T-helper 1 cell (primary cell): Measurements from ENCODE around the gene PELO.

ENCODE experiments used
- DNase-seq, 5 donors: peaks; one replicate each; pipeline ENCODE4 v3.0.0-alpha.2; 2012 to 2020
- total RNA-seq, 4 donors: gene quantifications; one replicate each; lab custom pipeline; 2026; lab: John Stamatoyannopoulos, UW

The PELO gene, protein sequence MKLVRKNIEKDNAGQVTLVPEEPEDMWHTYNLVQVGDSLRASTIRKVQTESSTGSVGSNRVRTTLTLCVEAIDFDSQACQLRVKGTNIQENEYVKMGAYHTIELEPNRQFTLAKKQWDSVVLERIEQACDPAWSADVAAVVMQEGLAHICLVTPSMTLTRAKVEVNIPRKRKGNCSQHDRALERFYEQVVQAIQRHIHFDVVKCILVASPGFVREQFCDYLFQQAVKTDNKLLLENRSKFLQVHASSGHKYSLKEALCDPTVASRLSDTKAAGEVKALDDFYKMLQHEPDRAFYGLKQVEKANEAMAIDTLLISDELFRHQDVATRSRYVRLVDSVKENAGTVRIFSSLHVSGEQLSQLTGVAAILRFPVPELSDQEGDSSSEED
- 10.2 to 21.2 (median 15.7) reads per million in 4 donors for total RNA-seq

DNA sequence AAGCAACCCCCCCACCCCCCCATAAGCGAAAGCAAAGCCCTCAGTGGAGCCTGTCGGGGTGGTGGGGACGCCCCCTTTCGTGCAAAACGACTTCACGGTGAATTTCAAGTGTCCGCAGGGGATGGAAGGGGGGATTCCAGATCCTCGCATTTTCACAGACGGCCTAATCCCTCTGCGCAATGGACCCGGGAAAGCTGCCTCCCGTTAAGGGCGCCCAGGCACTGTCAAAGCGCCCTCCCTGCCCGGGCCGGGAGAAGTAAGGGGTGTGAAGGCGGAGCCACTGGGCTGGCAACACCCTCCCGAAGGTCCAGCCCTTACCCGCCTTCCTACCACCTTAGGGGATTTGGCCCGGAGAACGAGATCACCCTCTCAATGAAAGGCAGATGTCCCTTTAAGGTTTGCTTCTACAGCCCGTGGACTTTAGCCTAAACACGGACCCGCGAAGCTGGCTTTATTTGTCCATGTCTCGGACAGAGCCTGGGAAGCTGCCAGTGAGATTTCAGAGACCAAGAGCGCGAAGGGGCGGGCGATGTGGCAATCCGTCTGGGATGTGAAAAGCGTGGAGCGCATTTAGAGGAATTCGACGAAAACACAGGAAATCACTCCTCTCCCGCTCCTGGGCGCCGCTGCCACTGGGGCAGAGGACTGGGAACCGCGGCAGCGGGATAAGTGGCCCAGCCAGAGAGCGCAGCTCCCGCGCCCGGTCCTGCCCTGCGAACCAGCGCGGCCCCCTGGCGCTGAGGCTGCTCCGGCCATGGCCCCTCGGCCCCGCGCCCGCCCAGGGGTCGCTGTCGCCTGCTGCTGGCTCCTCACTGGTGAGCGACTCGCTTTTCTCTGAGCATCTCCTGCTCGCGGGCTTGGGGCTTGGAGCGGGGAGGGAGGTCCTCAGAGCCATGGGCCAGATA is at the start of gene PELO, which contains the start of gene ITGA1:
Gene PELO, plus strand, starts transcription at position 317 of the 905 bp plus-strand sequence. CDS start 12,479 bp downstream, outside the sequence.
Gene ITGA1, plus strand, starts transcription at position 317 of the 905 bp plus-strand sequence. Its CDS starts 438 bp downstream, at position 755.
- DNase-seq, result peak; percentile 21 to 34 (median 30)

DNA sequence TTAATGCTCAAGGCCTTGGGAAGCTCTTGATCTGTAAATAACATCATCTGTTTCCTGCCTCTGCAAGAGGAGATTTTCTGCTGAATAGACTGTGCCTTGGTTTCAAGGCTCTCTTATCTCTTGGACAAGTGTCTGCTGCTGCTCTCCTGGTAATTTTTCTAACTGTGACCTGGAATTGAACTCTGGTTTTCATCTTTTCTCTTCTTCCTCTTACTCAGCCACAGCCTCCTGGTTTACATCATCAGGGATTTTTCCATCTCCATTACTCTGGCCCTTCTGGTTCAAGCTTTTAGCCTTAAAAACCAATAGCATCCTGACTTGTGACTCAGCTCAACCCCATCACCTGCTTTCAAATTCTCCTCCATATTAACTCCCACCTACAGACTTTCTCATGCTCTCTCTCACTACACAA is 49.6 kb upstream of the PELO start:
- no peak for DNase-seq

DNA sequence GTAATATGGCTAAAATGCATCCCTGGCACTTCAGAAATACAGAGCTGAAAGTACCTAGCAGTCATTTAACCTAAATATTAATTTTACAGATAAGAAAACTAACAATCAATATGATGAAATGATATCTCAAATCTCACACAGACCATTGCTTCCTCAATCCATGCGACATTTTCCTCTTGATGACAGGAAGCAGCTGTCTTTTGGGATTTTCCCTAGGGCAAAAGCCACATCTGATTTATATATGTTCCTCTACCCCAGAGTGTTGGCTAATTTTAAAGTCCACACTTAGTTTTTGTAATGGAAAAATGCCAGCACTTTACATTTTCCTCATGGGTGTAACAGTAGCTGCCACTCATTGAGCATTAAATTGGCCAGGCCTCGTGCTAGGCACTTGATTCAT is 47.7 kb upstream of the PELO start:
- DNase-seq, result no peak

DNA sequence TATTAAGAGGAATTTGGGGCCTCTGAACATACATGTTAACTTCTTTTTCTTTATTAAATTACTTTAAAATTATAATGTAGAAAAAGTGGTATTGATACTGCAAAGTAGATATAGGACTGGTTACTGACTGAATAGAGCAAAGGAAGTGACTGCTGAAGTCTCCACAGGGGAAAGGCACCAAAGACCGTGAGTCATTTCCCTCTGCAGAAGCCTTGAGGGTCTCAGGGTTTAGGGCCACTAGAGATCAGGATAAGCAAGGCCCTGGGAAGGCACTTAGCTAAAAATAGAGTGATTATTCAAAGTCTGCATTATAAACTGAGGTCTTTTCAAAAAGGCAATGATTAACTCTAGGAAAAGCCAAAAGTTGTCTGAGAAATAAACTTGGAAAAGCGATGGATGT is 44.7 kb upstream of the PELO start:
- peak in 1 of 5 donors; percentile 22 for DNase-seq

DNA sequence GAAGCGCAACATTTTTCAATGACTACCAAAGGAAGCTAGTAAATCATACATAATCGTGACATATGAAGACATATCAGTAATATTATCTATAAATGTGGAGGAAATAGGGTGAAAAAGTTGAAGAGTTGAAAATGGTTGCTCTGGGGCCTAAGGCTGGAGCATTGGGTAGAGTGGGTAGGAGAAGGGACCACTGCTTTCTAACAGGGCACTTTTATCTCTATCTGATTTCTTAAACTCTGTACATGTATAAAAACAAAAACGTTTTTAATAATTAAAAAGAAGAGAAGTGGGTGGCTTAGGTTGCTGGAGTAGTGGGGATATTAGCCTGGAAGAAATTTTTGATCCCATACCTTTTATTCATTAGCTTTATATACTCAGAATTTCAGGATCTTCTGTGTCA is 44.2 kb upstream of the PELO start:
- DNase-seq, result no peak

DNA sequence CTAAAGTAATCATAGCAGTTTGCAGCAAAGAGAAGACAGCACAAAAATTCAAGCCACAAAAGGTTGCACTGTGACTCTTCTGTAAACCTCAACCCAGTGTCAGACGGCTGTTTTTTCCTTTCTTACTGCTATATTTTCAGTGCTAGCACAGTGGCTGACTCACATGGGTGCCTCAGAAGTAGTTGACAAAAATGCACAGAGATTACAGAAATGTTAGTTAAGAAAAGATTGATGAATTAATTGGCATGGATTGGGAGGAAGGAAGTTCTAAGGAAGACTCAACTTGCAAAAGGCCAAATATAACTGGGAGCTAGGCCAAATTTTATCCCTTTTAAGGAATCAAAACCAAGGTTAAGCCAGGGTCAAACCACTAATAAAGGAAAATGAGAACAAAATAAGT is 43.7 kb upstream of the PELO start:
- DNase-seq, result peak in 4 of 5 donors; percentile 3 to 87 (median 10)

DNA sequence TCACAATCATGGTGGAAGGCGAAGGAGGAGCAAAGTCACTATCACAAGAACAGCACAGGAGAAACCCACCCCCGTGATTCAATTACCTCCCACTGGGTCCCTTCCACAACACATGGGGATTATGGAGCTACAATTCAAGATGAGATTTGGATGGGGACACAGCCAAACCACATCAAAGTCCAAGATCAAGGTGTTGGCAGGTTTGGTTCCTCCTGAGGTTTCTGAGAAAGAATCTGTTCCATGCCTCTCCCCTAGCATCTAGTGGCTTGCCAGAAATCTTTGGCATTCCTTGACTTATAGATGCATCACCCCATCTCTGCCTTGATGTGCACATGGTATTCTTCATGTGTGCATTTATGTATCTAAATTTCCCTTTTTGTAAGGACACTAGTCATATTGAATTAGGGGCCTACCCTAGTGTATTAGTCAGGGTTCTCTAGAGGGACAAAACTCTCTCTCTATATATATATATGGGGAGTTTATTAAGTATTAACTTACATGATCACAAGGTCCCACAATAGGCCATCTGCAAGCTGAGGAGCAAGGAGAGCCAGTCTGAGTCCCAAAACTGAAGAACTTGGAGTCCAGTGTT is 42.8 kb upstream of the PELO start:
- DNase-seq, result peak in 1 of 5 donors; percentile 1

DNA sequence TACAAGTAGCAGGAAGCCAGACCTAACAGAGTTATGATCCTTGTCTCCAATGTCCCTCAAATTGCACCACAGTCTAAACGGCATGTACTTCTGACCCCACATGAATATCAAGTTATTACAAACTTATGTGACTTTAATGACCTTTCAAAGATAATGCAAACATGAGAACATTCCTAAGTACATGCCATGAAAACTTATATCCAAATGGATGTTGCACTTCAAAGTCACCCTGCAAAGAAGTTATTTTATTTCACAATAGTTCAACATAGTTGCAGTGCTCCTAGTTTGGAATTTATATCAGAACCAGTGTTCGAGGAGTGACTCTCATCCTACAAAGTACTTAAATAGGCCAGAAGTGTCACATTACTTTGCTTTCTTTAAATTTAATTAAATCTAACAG is 41.2 kb upstream of the PELO start:
- DNase-seq, result no peak

DNA sequence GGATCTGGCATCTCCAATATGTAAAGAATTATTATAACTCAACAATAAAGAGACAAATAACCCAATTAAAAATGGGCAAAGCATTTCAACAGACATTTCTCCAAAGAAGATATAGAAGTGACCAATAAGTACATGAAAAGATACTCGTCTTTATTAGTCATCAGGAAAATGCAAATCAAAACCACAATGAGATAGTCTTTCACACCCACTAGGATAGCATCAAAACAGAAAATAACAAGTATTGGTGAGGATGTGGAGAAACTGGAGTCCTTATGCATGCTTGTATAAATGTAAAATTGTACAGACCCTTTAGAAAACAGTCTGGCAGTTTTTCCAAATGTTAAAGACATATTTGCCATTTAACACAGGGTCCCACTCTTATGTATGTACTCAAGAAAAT is 39.1 kb upstream of the PELO start:
- DNase-seq, result peak in 1 of 5 donors; percentile 58

DNA sequence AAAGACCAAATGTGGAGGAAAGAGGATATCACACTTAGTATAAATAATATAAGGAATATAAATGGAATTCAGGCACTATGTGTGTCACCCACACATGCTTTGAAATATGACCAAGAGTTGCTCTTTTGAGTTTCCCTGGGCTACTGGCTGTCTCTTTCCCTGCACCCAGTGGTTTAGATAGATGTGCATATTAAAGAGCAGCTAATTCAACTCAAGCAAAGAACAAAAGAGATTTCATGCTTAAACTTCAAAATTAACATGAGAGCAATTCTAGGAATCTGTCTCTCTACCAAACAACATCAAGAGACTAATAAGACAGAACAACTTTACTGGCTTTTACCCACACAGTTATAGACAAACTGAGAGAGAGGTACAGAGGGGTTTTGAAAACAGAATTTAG is 38.0 kb upstream of the PELO start:
- no peak for DNase-seq

DNA sequence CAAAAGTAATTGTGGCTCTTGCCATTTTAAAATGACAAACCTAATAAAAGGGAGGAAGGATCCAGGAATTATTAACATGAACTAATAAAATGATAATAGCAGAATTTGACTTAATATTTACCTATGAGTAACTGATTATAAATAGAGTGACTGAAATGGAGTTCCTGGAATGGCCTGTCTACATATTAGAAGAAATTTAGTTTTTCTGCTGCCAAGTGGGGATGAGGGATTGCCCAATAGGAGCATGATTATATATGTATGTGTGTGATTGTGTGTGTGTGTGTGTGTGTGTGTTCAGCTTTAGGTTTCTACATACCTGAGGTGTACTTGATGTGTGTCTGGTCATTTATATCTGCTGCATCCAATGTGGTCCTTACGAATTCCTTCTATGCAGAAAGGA is 36.6 kb upstream of the PELO start:
- no peak for DNase-seq

DNA sequence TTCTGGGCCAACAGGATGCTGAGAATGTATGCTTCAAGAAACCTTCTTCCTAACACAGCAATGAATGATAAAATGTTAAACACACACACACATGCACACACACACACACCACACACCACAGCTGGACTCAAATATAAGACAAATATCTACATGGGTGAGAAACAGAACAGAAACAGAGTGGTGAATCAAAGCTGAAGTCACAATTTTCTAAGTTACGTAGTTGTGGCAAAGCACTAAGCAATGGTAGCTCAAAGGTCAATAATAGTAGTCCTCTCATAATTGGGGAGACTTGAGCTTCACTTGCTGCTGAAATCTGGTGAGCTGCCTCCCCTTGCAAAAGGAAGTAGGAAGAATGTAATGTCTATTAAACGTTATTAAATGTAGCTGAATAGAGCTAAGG is 33.7 kb upstream of the PELO start:
- no peak for DNase-seq

DNA sequence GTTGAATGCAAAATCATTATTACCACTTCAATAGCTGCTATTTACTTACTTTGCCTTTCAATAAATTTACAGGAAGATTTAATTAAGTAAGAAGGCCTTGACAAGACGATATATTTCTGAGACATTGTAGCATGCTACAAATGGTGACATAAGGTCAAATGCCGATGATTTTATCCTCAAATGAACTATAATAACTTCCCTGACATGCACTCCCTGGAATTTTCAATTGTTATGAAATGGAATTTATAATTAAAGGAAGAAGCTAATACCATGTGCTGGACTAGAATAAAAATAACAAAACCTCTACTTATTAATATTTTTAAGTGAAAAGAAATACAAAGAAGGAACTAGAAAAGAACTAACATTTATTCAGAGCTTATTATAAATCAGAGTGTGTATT is 30.2 kb upstream of the PELO start:
- no peak for DNase-seq

DNA sequence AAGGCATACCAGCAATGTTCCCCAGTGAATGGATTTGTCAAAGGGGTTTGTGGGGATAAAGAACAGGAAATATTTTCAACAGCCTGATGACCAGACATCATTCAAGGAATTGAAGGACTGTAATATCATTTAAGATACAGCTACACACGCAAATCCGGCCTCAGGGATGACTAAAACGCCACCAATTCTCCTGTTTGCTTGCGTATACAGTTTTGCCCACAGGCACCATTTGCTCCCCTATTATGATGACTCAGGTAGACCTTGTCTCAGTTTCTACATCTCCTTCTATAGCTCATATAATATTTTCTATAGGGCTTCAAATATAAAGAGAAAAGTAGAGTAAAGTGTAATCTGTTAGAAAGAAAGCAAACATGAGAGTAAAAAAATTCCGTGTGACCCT is 29.7 kb upstream of the PELO start:
- no peak for DNase-seq

DNA sequence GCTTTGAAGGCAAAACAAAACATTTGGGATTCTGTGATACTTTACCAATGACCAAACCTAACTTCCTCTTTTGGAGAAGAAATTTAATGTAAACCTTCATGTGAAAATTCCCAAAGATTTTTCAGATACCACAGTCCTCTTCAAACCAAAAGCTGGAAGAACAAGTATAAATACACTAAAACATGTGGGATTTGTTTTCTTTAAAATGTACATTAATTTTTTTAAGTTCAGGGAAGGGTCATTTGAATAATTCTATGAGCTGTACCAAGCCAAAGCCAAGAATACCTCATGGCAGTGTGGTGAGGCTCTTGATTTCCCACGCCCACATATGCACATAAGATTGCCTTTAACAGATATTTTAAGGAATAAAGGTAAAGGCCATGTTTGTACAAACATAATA is 28.4 kb upstream of the PELO start:
- no peak for DNase-seq

DNA sequence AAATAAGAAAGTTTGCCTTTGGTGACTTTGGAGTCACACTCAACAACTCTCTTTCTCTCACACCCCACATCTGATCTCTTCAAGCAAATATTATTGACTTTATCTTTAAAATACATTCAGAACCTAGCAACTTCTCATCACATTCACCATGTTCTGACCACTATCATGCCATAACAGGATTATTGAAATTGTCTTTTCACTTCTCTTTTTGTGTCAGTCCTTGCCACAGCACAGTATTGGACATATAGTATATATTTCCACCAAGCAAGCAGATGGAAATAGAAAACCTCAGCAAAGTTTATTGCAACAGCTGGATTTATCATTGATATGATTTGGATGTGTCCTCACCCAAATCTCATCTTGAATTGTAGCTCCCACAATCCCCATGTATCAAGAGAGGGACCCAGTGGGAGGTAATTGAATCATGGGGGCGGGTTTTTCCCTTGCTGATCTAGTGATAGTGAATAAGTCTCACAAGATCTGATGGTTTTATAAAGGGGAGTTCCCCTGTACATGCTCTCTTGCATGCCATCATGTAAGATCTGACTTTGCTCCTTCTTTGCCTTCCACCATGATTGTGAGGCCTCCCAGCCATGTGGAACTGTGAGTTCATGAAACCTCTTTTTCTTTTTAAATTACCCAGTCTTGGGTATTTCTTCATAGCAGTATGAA is 26.9 kb upstream of the PELO start:
- no peak for DNase-seq

DNA sequence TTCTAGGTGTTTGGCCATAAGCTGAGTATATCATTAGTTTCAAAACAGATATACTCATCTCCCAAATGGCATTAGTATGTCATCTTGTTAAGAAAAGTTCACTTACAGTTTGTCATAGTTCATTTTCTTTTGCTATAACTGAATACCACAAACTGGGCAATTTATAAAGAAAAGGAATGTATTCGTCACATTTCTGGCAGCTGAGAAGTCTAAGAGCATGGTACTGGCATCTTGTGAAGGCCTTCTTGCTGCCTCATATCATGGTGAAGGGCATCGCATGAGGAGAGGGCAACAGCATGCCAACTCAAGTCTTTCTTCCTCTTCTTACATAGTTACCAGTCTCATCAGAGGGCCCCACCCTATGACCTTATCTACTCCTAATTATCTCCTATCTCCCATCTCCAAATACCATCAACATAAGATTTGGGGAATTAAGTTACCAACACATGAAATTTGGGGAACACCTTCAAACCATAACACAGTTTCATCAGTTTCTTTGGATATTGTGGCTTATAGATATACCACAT is 20.4 kb upstream of the PELO start:
- no peak for DNase-seq

DNA sequence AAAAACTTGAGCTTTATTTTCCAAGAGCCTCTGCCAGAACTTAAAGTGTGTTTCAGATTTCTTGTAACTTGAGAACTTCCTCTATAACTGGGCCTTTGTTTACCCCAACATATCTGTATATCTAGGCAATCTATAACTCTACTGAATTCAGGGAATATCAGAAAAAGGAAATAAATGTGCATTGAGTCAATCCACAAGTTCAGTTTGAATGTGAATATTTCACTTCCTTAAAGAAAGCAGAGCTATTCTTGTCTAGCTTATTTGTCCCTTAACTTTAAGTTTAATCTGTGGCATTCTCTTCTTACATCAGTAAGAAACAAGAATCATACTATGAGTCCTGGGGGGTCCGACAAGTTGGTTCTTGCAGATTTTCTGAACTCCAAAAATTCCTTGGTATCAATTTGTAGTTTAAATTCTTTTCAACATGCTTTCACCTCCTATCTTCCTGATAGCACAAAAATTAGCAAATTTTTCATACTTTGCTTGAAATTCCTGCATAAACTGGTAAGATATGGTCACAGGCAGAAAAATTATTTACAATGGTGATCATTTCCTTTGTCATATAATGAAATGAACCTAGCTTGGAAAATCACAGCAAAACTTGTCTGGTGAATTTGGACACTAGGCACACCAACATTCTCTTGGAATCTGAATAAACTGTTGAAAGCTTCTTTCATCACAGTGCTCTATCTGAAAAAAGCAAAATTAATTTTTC is 19.8 kb upstream of the PELO start:
- no peak for DNase-seq

DNA sequence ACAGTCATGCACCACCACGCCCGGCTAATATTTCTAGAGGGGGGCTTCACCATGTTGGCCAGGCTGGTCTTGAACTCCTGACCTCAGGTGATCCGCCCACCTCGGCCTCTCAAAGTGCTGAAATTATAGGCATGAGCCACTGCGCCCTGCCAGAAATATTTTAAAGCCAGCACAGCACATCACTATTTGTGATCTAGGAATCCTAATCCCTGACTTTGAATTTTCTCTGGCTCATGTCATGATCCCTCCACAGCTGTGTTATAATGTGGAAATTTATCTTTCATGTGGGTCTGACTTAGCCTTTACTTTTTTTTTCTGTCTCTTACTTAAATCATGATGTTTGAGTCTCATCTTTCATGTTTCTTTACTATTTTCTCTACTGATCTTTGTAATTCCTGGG is 18.7 kb upstream of the PELO start:
- no peak for DNase-seq

DNA sequence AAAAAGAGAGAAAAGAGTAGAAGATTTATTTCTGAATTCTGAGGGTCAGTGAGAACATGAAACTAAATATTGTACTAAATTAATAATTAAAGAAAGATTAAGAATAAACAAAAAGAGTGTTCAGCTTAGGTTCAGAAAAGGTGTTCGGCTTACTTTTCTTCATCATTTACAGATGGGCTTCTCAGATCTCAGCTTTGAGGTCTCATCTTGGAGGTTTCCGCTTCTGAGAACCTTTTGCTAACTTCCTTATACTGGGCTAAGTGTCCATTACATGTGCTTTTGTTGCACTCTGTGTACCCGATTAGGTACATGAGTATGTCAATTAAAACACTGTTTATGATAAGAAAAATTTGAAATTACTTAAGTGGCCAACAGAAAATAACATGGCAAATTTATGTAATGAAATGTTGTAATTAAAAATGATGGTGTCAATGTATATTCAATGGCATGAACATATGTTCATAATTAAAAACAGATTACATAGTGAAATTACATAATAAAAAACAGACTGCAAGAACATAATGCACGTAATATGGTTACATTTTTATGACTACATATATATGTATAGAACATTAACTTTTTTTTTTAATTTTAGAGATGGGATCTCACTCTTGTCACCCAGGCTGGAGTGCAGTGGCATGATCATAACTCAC is 17.3 kb upstream of the PELO start:
- DNase-seq, result no peak
